Measurements from ENCODE around the gene PARP16. TPM values are rescaled to one million over a fixed set of nuclear protein-coding genes. Genes with fewer than 3 reads are reported as not detected.
A peak's percentile ranks its signal among the peaks of the same experiment; 100 is the strongest.
"Not testable (repeated sequence)": the region's sequence is repeated elsewhere in the genome, so short reads cannot be mapped to it uniquely, and the experiment has no call there.

Gene PARP16
- total and polyA plus RNA-seq, 7 donors, result 2.8 to 6.3 (median 4.3) TPM

- WGBS, 3 donors, result 66 to 73% (median 67%) methylated on average over 8 of the region's 8 CpGs
- Histone ChIP-seq H3K9me3 (no peaks in the 10 kb centered on the region), H3K36me3 (ENCODE audit: insufficient read depth in 1 of 2, low read depth in 1 of 2) (no peaks in the 10 kb centered on the region), H3K27ac (peak overlapping the region; percentile 53), H3K27me3 (ENCODE audit: insufficient read depth in 3 of 3, low read length in 2 of 3) (no peaks in the 10 kb centered on the region), H3K4me1 (peaks cover 3% of the 10 kb centered on the region), H3K4me3 (no peak overlapping the region)
- DNase-seq (no peak), ATAC-seq (peak in 1 of 4 donors; percentile 39)
- intact Hi-C loops (cut with DNase I), result no loop called here
- TF ChIP-seq, protein P1, sequence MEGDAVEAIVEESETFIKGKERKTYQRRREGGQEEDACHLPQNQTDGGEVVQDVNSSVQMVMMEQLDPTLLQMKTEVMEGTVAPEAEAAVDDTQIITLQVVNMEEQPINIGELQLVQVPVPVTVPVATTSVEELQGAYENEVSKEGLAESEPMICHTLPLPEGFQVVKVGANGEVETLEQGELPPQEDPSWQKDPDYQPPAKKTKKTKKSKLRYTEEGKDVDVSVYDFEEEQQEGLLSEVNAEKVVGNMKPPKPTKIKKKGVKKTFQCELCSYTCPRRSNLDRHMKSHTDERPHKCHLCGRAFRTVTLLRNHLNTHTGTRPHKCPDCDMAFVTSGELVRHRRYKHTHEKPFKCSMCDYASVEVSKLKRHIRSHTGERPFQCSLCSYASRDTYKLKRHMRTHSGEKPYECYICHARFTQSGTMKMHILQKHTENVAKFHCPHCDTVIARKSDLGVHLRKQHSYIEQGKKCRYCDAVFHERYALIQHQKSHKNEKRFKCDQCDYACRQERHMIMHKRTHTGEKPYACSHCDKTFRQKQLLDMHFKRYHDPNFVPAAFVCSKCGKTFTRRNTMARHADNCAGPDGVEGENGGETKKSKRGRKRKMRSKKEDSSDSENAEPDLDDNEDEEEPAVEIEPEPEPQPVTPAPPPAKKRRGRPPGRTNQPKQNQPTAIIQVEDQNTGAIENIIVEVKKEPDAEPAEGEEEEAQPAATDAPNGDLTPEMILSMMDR (IDR thresholded peaks at IDR 0.05), result no peak
These were observed 40.5 kb downstream of the PARP16 start for GRCh38 chr15:65246026-65246714.

DNA sequence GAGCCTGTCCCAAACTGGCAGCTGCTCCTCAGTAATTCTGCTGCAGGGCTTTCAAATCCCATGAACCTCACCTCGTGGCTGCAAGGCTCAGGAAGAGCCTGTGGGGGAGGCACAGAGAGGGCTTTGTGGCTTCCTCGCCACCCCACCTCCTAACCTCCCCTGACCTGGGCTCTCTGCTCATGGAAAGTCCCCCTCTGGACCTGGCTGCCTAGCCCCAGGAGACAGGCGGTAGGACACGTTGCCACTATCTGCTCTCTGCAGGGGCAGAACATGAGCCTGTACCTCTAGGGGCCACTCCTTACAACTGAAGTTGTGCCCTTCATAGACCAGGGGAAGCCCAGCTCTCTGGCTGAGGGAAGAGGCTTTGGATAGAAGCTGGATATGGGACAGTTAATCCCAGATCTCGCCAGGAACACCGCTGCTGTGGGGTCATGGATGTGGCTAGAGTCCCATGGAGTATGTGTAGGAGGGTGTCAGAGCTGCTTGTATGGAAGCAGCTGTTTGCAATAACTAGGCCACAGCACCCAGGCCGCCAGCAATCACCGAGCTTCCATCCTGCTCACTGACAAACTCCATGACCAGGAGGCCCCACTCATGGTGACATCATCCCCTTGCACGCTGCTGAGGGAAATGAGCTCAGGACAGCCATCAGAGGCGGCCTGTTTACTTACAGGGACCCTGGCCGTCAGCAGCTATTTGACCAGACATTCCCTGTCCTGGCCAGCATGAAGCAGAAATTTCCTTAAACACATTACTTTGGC is 41.4 kb downstream of the PARP16 start:
- H3K4me1 ChIP-seq, result peaks cover 3% of the 10 kb centered on the region
- no peaks in the 10 kb centered on the region for H3K9me3 ChIP-seq
- TF ChIP-seq, protein P1 (IDR thresholded peaks at IDR 0.05), result no peak
- H3K36me3 ChIP-seq (ENCODE audit: insufficient read depth in 1 of 2, low read depth in 1 of 2), result no peaks in the 10 kb centered on the region
- H3K27ac ChIP-seq, result peak overlapping the region; percentile 53
- peak; percentile 62 to 72 for DNase-seq
- H3K4me3 ChIP-seq, result no peak overlapping the region
- no peaks in the 10 kb centered on the region for H3K27me3 ChIP-seq (ENCODE audit: insufficient read depth in 3 of 3, low read length in 2 of 3)
- 60 to 63% (median 61%) methylated on average over 11 of the region's 11 CpGs for WGBS, 3 donors
- intact Hi-C loops (cut with DNase I), result no loop called here
- peak; percentile 46 to 69 (median 61) for ATAC-seq

DNA sequence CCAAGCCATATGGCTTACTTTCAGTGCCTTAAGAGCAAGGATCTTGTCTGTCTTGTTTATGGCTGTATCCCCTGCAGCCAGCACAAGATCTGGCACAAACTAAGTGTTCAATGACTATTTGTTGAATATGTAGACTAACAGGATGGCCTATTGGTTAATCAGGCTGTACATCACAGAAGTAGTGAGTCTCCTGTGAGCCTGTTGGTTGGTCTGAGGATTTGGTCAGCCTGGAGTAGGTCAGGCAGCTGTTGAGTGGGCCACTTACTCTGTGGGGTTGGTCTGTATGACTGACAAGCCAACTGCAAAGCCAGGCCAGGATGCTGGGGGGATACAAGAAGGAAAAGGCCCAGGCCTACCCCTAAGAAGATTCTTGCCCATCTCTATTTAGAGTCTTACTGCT is 42.0 kb downstream of the PARP16 start:
- H3K27me3 ChIP-seq (ENCODE audit: insufficient read depth in 3 of 3, low read length in 2 of 3), result no peaks in the 10 kb centered on the region
- TF ChIP-seq, protein P1 (IDR thresholded peaks at IDR 0.05), result no peak
- no peak overlapping the region for H3K27ac ChIP-seq
- no peaks in the 10 kb centered on the region for H3K9me3 ChIP-seq
- no peak overlapping the region for H3K4me3 ChIP-seq
- no peaks in the 10 kb centered on the region for H3K36me3 ChIP-seq (ENCODE audit: insufficient read depth in 1 of 2, low read depth in 1 of 2)
- peaks cover 3% of the 10 kb centered on the region for H3K4me1 ChIP-seq
- ATAC-seq (no peak), DNase-seq (no peak)
- intact Hi-C loops (cut with DNase I), result no loop called here

DNA sequence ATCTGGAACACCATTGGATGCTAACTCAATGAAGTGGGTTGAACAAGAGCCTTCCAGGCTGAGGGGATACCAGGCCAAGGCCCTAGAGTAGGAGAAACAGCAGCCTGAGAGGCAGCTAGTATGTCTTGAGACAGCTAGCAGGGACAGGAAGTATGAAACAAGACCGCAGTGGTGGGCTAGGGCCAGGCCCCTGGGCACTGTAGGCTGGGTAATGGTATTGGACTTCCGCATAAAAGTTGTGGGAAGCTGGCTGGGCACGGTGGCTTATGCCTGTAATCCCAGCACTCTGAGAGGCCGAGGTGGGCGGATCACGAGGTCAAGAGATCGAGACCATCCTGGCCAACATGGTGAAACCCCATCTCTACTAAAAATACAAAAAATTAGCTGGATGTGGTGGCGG is 50.2 kb downstream of the PARP16 start:
- H3K4me3 ChIP-seq; H3K36me3 ChIP-seq (ENCODE audit: insufficient read depth in 1 of 2, low read depth in 1 of 2); ATAC-seq; H3K27me3 ChIP-seq (ENCODE audit: insufficient read depth in 3 of 3, low read length in 2 of 3); intact Hi-C loops (cut with DNase I); H3K9me3 ChIP-seq; H3K27ac ChIP-seq; H3K4me1 ChIP-seq; DNase-seq: not testable (repeated sequence)
- 90 to 93% (median 92%) methylated on average over 8 of the region's 8 CpGs for whole genome bisulfite sequencing, 3 donors

- Histone ChIP-seq H3K27ac (no peak overlapping the region), H3K4me1 (no peaks in the 10 kb centered on the region), H3K4me3 (no peak overlapping the region), H3K36me3 (ENCODE audit: insufficient read depth in 1 of 2, low read depth in 1 of 2) (no peaks in the 10 kb centered on the region), H3K9me3 (no peaks in the 10 kb centered on the region), H3K27me3 (ENCODE audit: insufficient read depth in 3 of 3, low read length in 2 of 3) (no peaks in the 10 kb centered on the region)
- TF ChIP-seq, protein P1 (IDR thresholded peaks at IDR 0.05), result no peak
- ATAC-seq, result no peak
- 78 to 83% (median 80%) methylated on average over 5 of the region's 5 CpGs for WGBS, 3 donors
- DNase-seq, result no peak
- intact Hi-C loops (cut with DNase I), result no loop called here
These were observed 53.0 kb downstream of the PARP16 start for GRCh38 chr15:65233696-65234095.
